OCI-LY7 (cell line): ENCODE data around the gene NCKAP5. TPM values are rescaled to one million over a fixed set of nuclear protein-coding genes. Genes with fewer than 3 reads are reported as not detected.

Source experiments
- BruUV-seq: library from RNA; stranded (reverse); fragments of 400-500 nt; replicated peaks from 2 replicates; lab custom pipeline; 2021; lab: Mats Ljungman, UMichigan
- CTCF ChIA-PET: fragments of 300-600 bp; sonication (Branson Sonifier 250); formaldehyde crosslinking; loops from one replicate; lab custom pipeline; 2022; ENCODE audit warnings: antibody characterized with exemption; ENCODE audit not compliant: unreplicated experiment; lab: Charles Lee
- POLR2A ChIA-PET: fragments of 300-600 bp; sonication (Branson Sonifier 250); formaldehyde crosslinking; loops from one replicate; lab custom pipeline; 2022; ENCODE audit warnings: antibody characterized with exemption; lab: Charles Lee
- DNase-seq: peaks from one replicate; pipeline ENCODE4 v3.0.0-alpha.2; 2015; ENCODE audit warnings: low spot score
- H2AFZ ChIP-seq: fragments of 200-600 bp; sonication (generic), shearing (Covaris generic); 2 replicates; pipeline ENCODE4 v1.6.1; 2014; ENCODE audit warnings: mild to moderate bottlenecking, antibody characterized with exemption, low read length, moderate library complexity
- H3K27ac ChIP-seq: fragments of 200-600 bp; sonication (generic); 2 replicates; pipeline ENCODE4 v1.5.1; 2014; ENCODE audit warnings: mixed run types, low read depth, mild to moderate bottlenecking, moderate library complexity, low read length, inconsistent platforms; ENCODE audit not compliant: poor library complexity, severe bottlenecking
- H3K36me3 ChIP-seq: fragments of 200-600 bp; sonication (generic); 2 replicates; pipeline ENCODE4 v1.6.1; 2014; ENCODE audit warnings: mild to moderate bottlenecking, antibody characterized with exemption, low read length, moderate library complexity, mixed read lengths; ENCODE audit not compliant: insufficient read depth
- H3K4me1 ChIP-seq: fragments of 200-600 bp; sonication (generic); 2 replicates; pipeline ENCODE4 v1.5.1; 2014; ENCODE audit warnings: mild to moderate bottlenecking, low read length; ENCODE audit not compliant: insufficient read depth, poor library complexity, severe bottlenecking
- H3K4me2 ChIP-seq: fragments of 200-600 bp; sonication (generic); 2 replicates; pipeline ENCODE4 v1.6.1; 2014; ENCODE audit warnings: mild to moderate bottlenecking, low read length
- H3K4me3 ChIP-seq: fragments of 200-600 bp; sonication (generic); 2 replicates; pipeline ENCODE4 v1.5.1; 2014; ENCODE audit warnings: mild to moderate bottlenecking, low read depth, low read length; ENCODE audit not compliant: poor library complexity, severe bottlenecking
- H3K79me2 ChIP-seq: fragments of 200-600 bp; sonication (generic); 2 replicates; pipeline ENCODE4 v1.6.1; 2016; ENCODE audit warnings: low read depth, mild to moderate bottlenecking, low read length, moderate library complexity, mixed read lengths; ENCODE audit not compliant: insufficient read depth
- H3K9me2 ChIP-seq: fragments of 200-600 bp; sonication (generic); 2 replicates; pipeline ENCODE4 v1.6.1; 2016; ENCODE audit warnings: mild to moderate bottlenecking, low read length, mixed read lengths; ENCODE audit not compliant: insufficient read depth
- H3K9me3 ChIP-seq: fragments of 200-600 bp; sonication (generic); 2 replicates; pipeline ENCODE4 v1.6.1; 2014; ENCODE audit warnings: mild to moderate bottlenecking, mixed run types, low read length, mixed read lengths
- H4K20me1 ChIP-seq: fragments of 200-600 bp; sonication (generic); 2 replicates; pipeline ENCODE4 v1.6.1; 2014; ENCODE audit warnings: mild to moderate bottlenecking, antibody characterized with exemption, low read length, moderate library complexity, mixed read lengths; ENCODE audit not compliant: insufficient read depth
- EZH2phosphoT487 ChIP-seq: fragments of 200-600 bp; sonication (generic); IDR thresholded peaks from 2 replicates; pipeline ENCODE4 v1.6.1; 2018; ENCODE audit warnings: low read depth, borderline replicate concordance, mild to moderate bottlenecking, mixed run types, antibody characterized with exemption, low read length, moderate library complexity, mixed read lengths
- intact Hi-C: fragments of 100-400 bp; cut with micrococcal nuclease; formaldehyde crosslinking; loops from one replicate; pipeline ENCODE4 v1.10.0; 2022; ENCODE audit not compliant: unreplicated experiment
- total RNA-seq, 2 experiments: library from RNA; depleted of rRNA in 1 of 2; stranded (reverse); fragments of >200 nt in 1 of 2; shearing (Covaris generic) in 1 of 2; gene quantifications; 2 replicates each; pipeline ENCODE4 v1.2.3, GENCODE V29; 2014 to 2022
- TF ChIP-seq, protein P1 (sequence below): fragments of 200-600 bp; sonication (generic); conservative IDR thresholded peaks from 2 replicates; pipeline ENCODE4 v1.5.1; 2014; ENCODE audit warnings: mild to moderate bottlenecking, antibody characterized with exemption, low read length, moderate library complexity, mixed read lengths

NCKAP5 gene
- total RNA-seq, 2 experiments from 2014 or later, result not detected

DNA sequence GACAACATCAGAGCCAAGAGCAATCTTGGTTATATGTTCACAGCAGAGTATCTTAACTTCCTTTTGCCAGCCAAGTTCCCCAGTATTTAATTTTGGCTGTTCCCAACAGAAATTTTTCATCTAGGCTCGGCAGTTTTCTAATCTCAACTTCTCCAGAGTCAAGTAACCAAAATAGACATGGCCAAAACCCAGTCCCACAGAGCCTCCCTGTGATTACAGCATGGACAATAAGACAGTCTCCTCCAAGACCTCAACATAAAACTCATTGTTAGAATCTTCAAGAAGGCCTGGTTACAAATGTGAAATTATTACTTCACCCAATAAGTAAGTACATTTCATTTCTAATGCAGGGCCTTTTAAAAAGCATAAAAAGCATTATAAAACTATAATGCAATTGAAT, 445.7 kb downstream of the NCKAP5 start:
- Histone ChIP-seq H3K36me3 (no peaks in the 10 kb centered on the region), H3K27ac (no peak overlapping the region), H3K9me3 (no peaks in the 10 kb centered on the region), H3K9me2 (no peaks in the 10 kb centered on the region), H2AFZ (no peak overlapping the region), H3K4me1 (no peaks in the 10 kb centered on the region), H3K4me3 (no peak overlapping the region), H3K79me2 (no peaks in the 10 kb centered on the region), H3K4me2 (no peak overlapping the region), H4K20me1 (no peaks in the 10 kb centered on the region)
- BruUV-seq, result no TSS peak
- TF ChIP-seq, protein P1, sequence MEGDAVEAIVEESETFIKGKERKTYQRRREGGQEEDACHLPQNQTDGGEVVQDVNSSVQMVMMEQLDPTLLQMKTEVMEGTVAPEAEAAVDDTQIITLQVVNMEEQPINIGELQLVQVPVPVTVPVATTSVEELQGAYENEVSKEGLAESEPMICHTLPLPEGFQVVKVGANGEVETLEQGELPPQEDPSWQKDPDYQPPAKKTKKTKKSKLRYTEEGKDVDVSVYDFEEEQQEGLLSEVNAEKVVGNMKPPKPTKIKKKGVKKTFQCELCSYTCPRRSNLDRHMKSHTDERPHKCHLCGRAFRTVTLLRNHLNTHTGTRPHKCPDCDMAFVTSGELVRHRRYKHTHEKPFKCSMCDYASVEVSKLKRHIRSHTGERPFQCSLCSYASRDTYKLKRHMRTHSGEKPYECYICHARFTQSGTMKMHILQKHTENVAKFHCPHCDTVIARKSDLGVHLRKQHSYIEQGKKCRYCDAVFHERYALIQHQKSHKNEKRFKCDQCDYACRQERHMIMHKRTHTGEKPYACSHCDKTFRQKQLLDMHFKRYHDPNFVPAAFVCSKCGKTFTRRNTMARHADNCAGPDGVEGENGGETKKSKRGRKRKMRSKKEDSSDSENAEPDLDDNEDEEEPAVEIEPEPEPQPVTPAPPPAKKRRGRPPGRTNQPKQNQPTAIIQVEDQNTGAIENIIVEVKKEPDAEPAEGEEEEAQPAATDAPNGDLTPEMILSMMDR, result no peak
- no peak for TF ChIP-seq EZH2phosphoT487
- DNase-seq, result no peak
- POLR2A ChIA-PET, result no interaction called here
- CTCF ChIA-PET, result no interaction called here
- intact Hi-C loops, result no loop called here

DNA sequence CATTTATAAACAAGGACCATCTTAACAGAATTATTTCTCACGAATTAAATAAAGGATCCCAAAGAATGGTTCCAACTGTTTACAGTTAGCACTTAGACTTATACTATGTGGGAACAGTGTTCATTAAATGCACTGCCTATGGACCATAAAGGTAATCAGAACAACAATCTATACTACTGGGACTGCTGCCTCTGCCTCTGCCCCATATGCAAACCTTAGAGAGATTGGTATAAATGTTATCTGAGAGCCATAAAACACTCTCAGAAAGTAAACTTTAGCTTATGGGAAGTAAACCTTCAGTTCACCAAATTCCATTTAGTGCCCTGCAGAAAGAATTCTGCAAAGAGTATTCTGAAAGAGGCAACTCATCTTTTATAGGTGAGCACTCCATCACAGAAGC, 448.0 kb downstream of the NCKAP5 start:
- POLR2A ChIA-PET, result no interaction called here
- CTCF ChIA-PET, result no interaction called here
- Histone ChIP-seq H3K27ac (no peak overlapping the region), H3K9me3 (no peaks in the 10 kb centered on the region), H3K36me3 (no peaks in the 10 kb centered on the region), H2AFZ (no peak overlapping the region), H3K4me2 (no peak overlapping the region), H3K4me3 (no peak overlapping the region), H3K9me2 (no peaks in the 10 kb centered on the region), H4K20me1 (no peaks in the 10 kb centered on the region), H3K4me1 (no peaks in the 10 kb centered on the region), H3K79me2 (no peaks in the 10 kb centered on the region)
- DNase-seq, result no peak
- intact Hi-C loops, result no loop called here
- TF ChIP-seq EZH2phosphoT487, result no peak
- TF ChIP-seq, protein P1, result no peak
- no TSS peak for BruUV-seq

DNA sequence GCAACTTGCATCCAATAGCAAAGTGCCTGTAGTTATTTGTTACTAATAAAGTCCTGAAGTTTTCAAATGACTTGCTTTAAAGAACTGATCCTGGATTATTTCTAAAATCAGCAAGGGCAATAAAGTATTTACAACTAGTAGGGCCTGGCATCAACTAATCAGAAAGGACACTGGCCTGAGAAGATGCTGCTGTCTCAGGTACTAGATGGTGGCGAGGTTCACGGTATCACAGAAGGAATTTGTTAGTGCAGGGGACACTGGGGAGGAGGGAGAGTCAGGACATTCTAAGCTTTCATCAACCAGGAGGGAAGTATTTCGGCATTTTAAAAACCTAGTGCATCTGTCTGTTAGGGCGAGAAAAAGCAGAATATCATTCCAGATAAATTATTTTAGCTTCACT, 458.1 kb downstream of the NCKAP5 start:
- no peaks in the 10 kb centered on the region for H4K20me1 ChIP-seq
- no peaks in the 10 kb centered on the region for H3K9me2 ChIP-seq
- H3K4me1 ChIP-seq, result no peaks in the 10 kb centered on the region
- no peaks in the 10 kb centered on the region for H3K9me3 ChIP-seq
- no peak for TF ChIP-seq EZH2phosphoT487
- TF ChIP-seq, protein P1, result no peak
- H3K4me3 ChIP-seq, result no peak overlapping the region
- ChIA-PET CTCF (no interaction called here), POLR2A (no interaction called here)
- no peaks in the 10 kb centered on the region for H3K36me3 ChIP-seq
- H3K79me2 ChIP-seq, result no peaks in the 10 kb centered on the region
- no peak overlapping the region for H3K27ac ChIP-seq
- no peak overlapping the region for H3K4me2 ChIP-seq
- H2AFZ ChIP-seq, result no peak overlapping the region
- BruUV-seq, result no TSS peak
- intact Hi-C loops, result no loop called here
- DNase-seq, result no peak
